WTC11 (cell line): ENCODE measurements around the gene ANXA6. TPM values are rescaled to one million over a fixed set of nuclear protein-coding genes. Genes with fewer than 3 reads are reported as not detected.

ENCODE experiments used
- ATAC-seq: fragments of 200-7000 bp; cut with Tn5 transposase; 2 replicates; pipeline ENCODE4 v1.10.0; 2021; ENCODE audit warnings: mild to moderate bottlenecking, moderate library complexity
- CTCF ChIA-PET: fragments of 300-600 bp; sonication (Branson Sonifier 250); formaldehyde crosslinking; loops from one replicate; lab custom pipeline; 2021; ENCODE audit warnings: antibody characterized with exemption; lab: Charles Lee
- POLR2A ChIA-PET: fragments of 350-600 bp; sonication (Branson Sonifier 250); formaldehyde crosslinking; loops from one replicate; lab custom pipeline; 2021; ENCODE audit warnings: antibody characterized with exemption; lab: Charles Lee
- DNase-seq: peaks from one replicate; pipeline ENCODE4 v3.0.0; 2021; ENCODE audit warnings: low spot score
- H3K27ac Mint-ChIP-seq: 2 replicates; pipeline ENCODE4 v1.8.0; 2021; ENCODE audit warnings: mixed read lengths
- H3K27me3 Mint-ChIP-seq: 2 replicates; pipeline ENCODE4 v1.8.0; 2021; ENCODE audit warnings: low read depth, mild to moderate bottlenecking, moderate library complexity, mixed read lengths
- H3K36me3 Mint-ChIP-seq: 2 replicates; pipeline ENCODE4 v1.8.0; 2021; ENCODE audit warnings: mixed read lengths
- H3K4me1 Mint-ChIP-seq: 2 replicates; pipeline ENCODE4 v1.8.0; 2022; ENCODE audit warnings: mixed read lengths
- H3K4me3 Mint-ChIP-seq: 2 replicates; pipeline ENCODE4 v1.8.0; 2021; ENCODE audit warnings: mild to moderate bottlenecking, moderate library complexity, mixed read lengths
- H3K9me3 Mint-ChIP-seq: 2 replicates; pipeline ENCODE4 v1.8.0; 2021; ENCODE audit warnings: mixed read lengths
- ATF2 ChIP-seq: sonication (generic); formaldehyde crosslinking; IDR thresholded peaks from 2 replicates; pipeline ENCODE4 v1.8.1; 2022; ENCODE audit warnings: low read depth, missing genetic modification reagents, borderline replicate concordance
- CTCF ChIP-seq: fragments of 200-600 bp; IDR thresholded peaks from 2 replicates; pipeline ENCODE4 v1.8.0; 2022; ENCODE audit warnings: antibody characterized with exemption
- E2F4 ChIP-seq: sonication (generic); formaldehyde crosslinking; IDR thresholded peaks from 2 replicates; pipeline ENCODE4 v1.8.1; 2022; ENCODE audit warnings: low read depth, mild to moderate bottlenecking, moderate library complexity, missing genetic modification reagents, borderline replicate concordance
- ELF4 ChIP-seq: sonication (generic); formaldehyde crosslinking; IDR thresholded peaks from 2 replicates; pipeline ENCODE4 v1.8.1; 2022; ENCODE audit warnings: low read depth, mild to moderate bottlenecking, moderate library complexity, missing genetic modification reagents
- ESRRA ChIP-seq: sonication (generic); formaldehyde crosslinking; IDR thresholded peaks from 2 replicates; pipeline ENCODE4 v1.8.1; 2022; ENCODE audit warnings: mild to moderate bottlenecking, missing genetic modification reagents, borderline replicate concordance
- FOXK1 ChIP-seq: sonication (generic); formaldehyde crosslinking; IDR thresholded peaks from 2 replicates; pipeline ENCODE4 v1.8.0; 2022; ENCODE audit warnings: mild to moderate bottlenecking, moderate library complexity, missing genetic modification reagents
- FOXP1 ChIP-seq: sonication (generic); formaldehyde crosslinking; IDR thresholded peaks from 2 replicates; pipeline ENCODE4 v1.8.0; 2022; ENCODE audit warnings: missing genetic modification reagents, mild to moderate bottlenecking, moderate library complexity, borderline replicate concordance
- GRHL2 ChIP-seq: fragments of 250-450 bp; sonication (Bioruptor Pico); IDR thresholded peaks from 2 replicates; pipeline ENCODE4 v1.8.0; 2022; ENCODE audit warnings: mild to moderate bottlenecking, moderate library complexity; ENCODE audit not compliant: insufficient replicate concordance, severe bottlenecking
- HMGA2 ChIP-seq: fragments of 250-450 bp; sonication (Bioruptor Pico); IDR thresholded peaks from 2 replicates; pipeline ENCODE4 v1.4.0; 2021; ENCODE audit warnings: mild to moderate bottlenecking, moderate library complexity
- HMGXB4 ChIP-seq: sonication (generic); formaldehyde crosslinking; IDR thresholded peaks from 2 replicates; pipeline ENCODE4 v1.8.1; 2023; ENCODE audit warnings: mild to moderate bottlenecking, moderate library complexity, missing genetic modification reagents
- IRF1 ChIP-seq: sonication (generic); formaldehyde crosslinking; IDR thresholded peaks from 2 replicates; pipeline ENCODE4 v1.8.0; 2023; ENCODE audit warnings: missing genetic modification reagents
- JAZF1 ChIP-seq: fragments of 250-450 bp; sonication (Bioruptor Pico); IDR thresholded peaks from 2 replicates; pipeline ENCODE4 v1.9.0; 2021; ENCODE audit warnings: moderate library complexity, mild to moderate bottlenecking, inconsistent platforms
- NFATC4 ChIP-seq: fragments of 250-450 bp; sonication (Bioruptor Pico); IDR thresholded peaks from 2 replicates; pipeline ENCODE4 v1.9.0; 2021; ENCODE audit warnings: mild to moderate bottlenecking
- NFYB ChIP-seq: sonication (generic); formaldehyde crosslinking; conservative IDR thresholded peaks from 2 replicates; pipeline ENCODE4 v1.8.0; 2022; ENCODE audit warnings: low read depth, missing genetic modification reagents
- NR1H2 ChIP-seq: sonication (generic); formaldehyde crosslinking; IDR thresholded peaks from 2 replicates; pipeline ENCODE4 v1.9.0; 2021; ENCODE audit warnings: mild to moderate bottlenecking, moderate library complexity, missing genetic modification reagents
- PREB ChIP-seq: sonication (generic); formaldehyde crosslinking; IDR thresholded peaks from 2 replicates; pipeline ENCODE4 v1.8.1; 2022; ENCODE audit warnings: mild to moderate bottlenecking, missing genetic modification reagents, moderate library complexity, borderline replicate concordance
- STAT6 ChIP-seq: sonication (generic); formaldehyde crosslinking; conservative IDR thresholded peaks from 2 replicates; pipeline ENCODE4 v1.8.1; 2023; ENCODE audit warnings: mild to moderate bottlenecking, low read depth, missing genetic modification reagents, moderate library complexity
- ZNF219 ChIP-seq: sonication (generic); formaldehyde crosslinking; IDR thresholded peaks from 2 replicates; pipeline ENCODE4 v1.8.0; 2023; ENCODE audit warnings: missing genetic modification reagents, mild to moderate bottlenecking, borderline replicate concordance
- ZNF232 ChIP-seq: sonication (generic); formaldehyde crosslinking; IDR thresholded peaks from 2 replicates; pipeline ENCODE4 v1.8.0; 2022; ENCODE audit warnings: mild to moderate bottlenecking, missing genetic modification reagents
- ZNF396 ChIP-seq: fragments of 250-450 bp; sonication (Bioruptor Pico); IDR thresholded peaks from 2 replicates; pipeline ENCODE4 v1.8.0; 2021; ENCODE audit warnings: mild to moderate bottlenecking, moderate library complexity, borderline replicate concordance
- ZNF423 ChIP-seq: fragments of 250-450 bp; sonication (Bioruptor Pico); IDR thresholded peaks from 2 replicates; pipeline ENCODE4 v2.1.2; 2022; ENCODE audit warnings: mild to moderate bottlenecking, moderate library complexity
- ZNF671 ChIP-seq: fragments of 250-450 bp; sonication (Bioruptor Pico); IDR thresholded peaks from 2 replicates; pipeline ENCODE4 v1.8.0; 2021; ENCODE audit warnings: mild to moderate bottlenecking
- total RNA-seq: library from RNA; stranded (reverse); gene quantifications from 3 replicates; pipeline ENCODE4 v1.2.3, GENCODE V29; 2021

Gene ANXA6
- total RNA-seq, 1 experiment from 2014 or later, result 92.8 TPM

GRCh38 chr5:151063142-151063989, 94.2 kb downstream of the ANXA6 start (continued):
- TF ChIP-seq PREB (no peak), ZNF423 (CRISPR knock-in tag) (no peak), STAT6 (no peak), CTCF (no peak), ELF4 (CRISPR knock-in tag) (no peak)
- TF ChIP-seq, all 79 proteins: peak for 0

GRCh38 chr5:151062405-151063141, 95.0 kb downstream of the ANXA6 start:
- no peaks in the 10 kb centered on the region for H3K9me3 Mint-ChIP-seq
- TF ChIP-seq ATF2 (no peak), FOXK1 (CRISPR knock-in tag) (no peak), E2F4 (CRISPR knock-in tag) (no peak), HMGA2 (CRISPR knock-in tag) (no peak), ZNF396 (no peak), HMGXB4 (CRISPR knock-in tag) (no peak), GRHL2 (CRISPR knock-in tag) (no peak), NR1H2 (CRISPR knock-in tag) (no peak), NFYB (CRISPR knock-in tag) (no peak), JAZF1 (no peak), ZNF219 (CRISPR knock-in tag) (no peak), ZNF671 (no peak), NFATC4 (CRISPR knock-in tag) (no peak), ESRRA (CRISPR knock-in tag) (no peak), ZNF232 (no peak), IRF1 (CRISPR knock-in tag) (no peak), FOXP1 (CRISPR knock-in tag) (no peak)
- TF ChIP-seq, all 79 proteins: peak for 0
- DNase-seq (no peak), ATAC-seq (no peak)
- H3K27ac Mint-ChIP-seq, result no peak overlapping the region
- no peaks in the 10 kb centered on the region for H3K27me3 Mint-ChIP-seq
- H3K4me3 Mint-ChIP-seq, result no peak overlapping the region
- peaks cover 23% of the 10 kb centered on the region for H3K36me3 Mint-ChIP-seq
- peaks cover 13% of the 10 kb centered on the region for H3K4me1 Mint-ChIP-seq
- ChIA-PET POLR2A (no interaction called here), CTCF (interaction anchor here (1.1 to 4.5 kb wide), 4 partner anchors 12 to 102 kb away, joined by 3 to 37 read pairs (median 10); no protein-coding TSS in a partner anchor)
